Osteocyte (in vitro differentiated cells): Measurements from ENCODE around the gene CEACAM5. TPM values are rescaled to one million over a fixed set of nuclear protein-coding genes. Genes with fewer than 3 reads are reported as not detected.
A peak's percentile ranks its signal among the peaks of the same experiment; 100 is the strongest.

ENCODE experiments used
- DNase-seq: peaks from one replicate; pipeline ENCODE4 v3.0.0; 2021; ENCODE audit warnings: mixed read lengths; ENCODE audit not compliant: unreplicated experiment; ENCODE audit errors: extremely low spot score
- H3K27ac Mint-ChIP-seq: one replicate; pipeline ENCODE4 v1.8.0; 2021; ENCODE audit warnings: mild to moderate bottlenecking, mixed read lengths; ENCODE audit not compliant: unreplicated experiment
- H3K27me3 Mint-ChIP-seq: one replicate; pipeline ENCODE4 v1.8.0; 2021; ENCODE audit warnings: mixed read lengths; ENCODE audit not compliant: unreplicated experiment
- H3K36me3 Mint-ChIP-seq: one replicate; pipeline ENCODE4 v1.8.0; 2021; ENCODE audit warnings: mixed read lengths; ENCODE audit not compliant: unreplicated experiment
- H3K4me1 Mint-ChIP-seq: one replicate; pipeline ENCODE4 v1.8.0; 2021; ENCODE audit warnings: mixed read lengths; ENCODE audit not compliant: unreplicated experiment
- H3K4me3 Mint-ChIP-seq: one replicate; pipeline ENCODE4 v1.8.0; 2021; ENCODE audit warnings: mild to moderate bottlenecking, moderate library complexity, mixed read lengths; ENCODE audit not compliant: unreplicated experiment
- H3K9me3 Mint-ChIP-seq: one replicate; pipeline ENCODE4 v1.8.0; 2021; ENCODE audit warnings: mixed read lengths; ENCODE audit not compliant: unreplicated experiment
- CTCF ChIP-seq: fragments of 200-600 bp; sonication (generic); IDR thresholded peaks from 2 replicates; pipeline ENCODE4 v1.5.0; 2021; ENCODE audit warnings: antibody characterized with exemption, mild to moderate bottlenecking, moderate library complexity
- total RNA-seq: library from RNA; stranded (reverse); gene quantifications from 2 replicates; pipeline ENCODE4 v1.2.1, GENCODE V29; 2021

Gene CEACAM5
- total RNA-seq, 1 donor from 2014 or later, result not detected

- DNase-seq, result no peak
- peaks cover 23% of the 10 kb centered on the region for H3K27me3 Mint-ChIP-seq
- H3K27ac Mint-ChIP-seq, result no peak overlapping the region
- no peaks in the 10 kb centered on the region for H3K36me3 Mint-ChIP-seq
- no peak for TF ChIP-seq CTCF
- no peaks in the 10 kb centered on the region for H3K9me3 Mint-ChIP-seq
- H3K4me1 Mint-ChIP-seq, result no peaks in the 10 kb centered on the region
- no peak overlapping the region for H3K4me3 Mint-ChIP-seq
Measured at GRCh38 chr19:41740415-41741243, 32.2 kb downstream of the CEACAM5 start.

GRCh38 chr19:41741244-41741554 is 32.8 kb downstream of the CEACAM5 start:
- H3K4me3 Mint-ChIP-seq, result no peak overlapping the region
- peaks cover 28% of the 10 kb centered on the region for H3K27me3 Mint-ChIP-seq
- no peak for TF ChIP-seq CTCF

GRCh38 chr19:41744850-41745249 is 36.4 kb downstream of the CEACAM5 start:
- peaks cover 31% of the 10 kb centered on the region for H3K27me3 Mint-ChIP-seq
- no peak overlapping the region for H3K27ac Mint-ChIP-seq
- no peak for TF ChIP-seq CTCF
- no peaks in the 10 kb centered on the region for H3K4me1 Mint-ChIP-seq
- DNase-seq, result no peak
- H3K36me3 Mint-ChIP-seq, result no peaks in the 10 kb centered on the region
- H3K9me3 Mint-ChIP-seq, result no peaks in the 10 kb centered on the region
- H3K4me3 Mint-ChIP-seq, result no peak overlapping the region

More at GRCh38 chr19:41741244-41741554, 32.8 kb downstream of the CEACAM5 start:
- Mint-ChIP-seq H3K4me1 (no peaks in the 10 kb centered on the region), H3K27ac (no peak overlapping the region), H3K9me3 (no peaks in the 10 kb centered on the region), H3K36me3 (no peaks in the 10 kb centered on the region)
- no peak for DNase-seq

- Mint-ChIP-seq H3K9me3 (no peaks in the 10 kb centered on the region), H3K4me3 (no peak overlapping the region), H3K36me3 (no peaks in the 10 kb centered on the region), H3K27ac (no peak overlapping the region), H3K4me1 (no peaks in the 10 kb centered on the region), H3K27me3 (peaks cover 32% of the 10 kb centered on the region)
- DNase-seq, result no peak
- TF ChIP-seq CTCF, result no peak
Measured at GRCh38 chr19:41745756-41746155, 37.3 kb downstream of the CEACAM5 start.

GRCh38 chr19:41746593-41747227 is 38.3 kb downstream of the CEACAM5 start:
- Mint-ChIP-seq H3K9me3 (no peaks in the 10 kb centered on the region), H3K4me3 (no peak overlapping the region), H3K4me1 (no peaks in the 10 kb centered on the region), H3K27ac (no peak overlapping the region), H3K36me3 (no peaks in the 10 kb centered on the region), H3K27me3 (peaks cover 35% of the 10 kb centered on the region)
- DNase-seq, result no peak
- TF ChIP-seq CTCF, result peak; percentile 51
